HepG2 (cell line): ENCODE results near the gene EPB41.

ENCODE experiments used
- ARHGAP35 ChIP-seq: sonication (generic); formaldehyde crosslinking; IDR thresholded peaks from 2 replicates; pipeline ENCODE4 v1.9.0; 2022; ENCODE audit warnings: mild to moderate bottlenecking, inconsistent platforms, moderate library complexity, missing genetic modification reagents, borderline replicate concordance
- CEBPG ChIP-seq: IDR thresholded peaks from 2 replicates; pipeline ENCODE4 v1.6.1; 2016
- EP300 ChIP-seq, 3 experiments: sonication (generic) in 1 of 3; formaldehyde crosslinking in 1 of 3; IDR thresholded peaks; 2 replicates each; pipeline versions ENCODE4 v1.5.1 to v1.6.1; 2011 to 2020; ENCODE audit warnings: low read depth in 2 of 3, low read length in 2 of 3, borderline replicate concordance in 1 of 3, improper control_type of control experiment in 1 of 3, mild to moderate bottlenecking in 1 of 3, missing genetic modification reagents in 1 of 3, moderate library complexity in 1 of 3
- FOXK1 ChIP-seq: sonication (generic); formaldehyde crosslinking; IDR thresholded peaks from 2 replicates; pipeline ENCODE4 v1.4.0; 2020; ENCODE audit warnings: low read depth, missing genetic modification reagents, borderline replicate concordance
- HNRNPLL ChIP-seq: fragments of 200-400 bp; formaldehyde crosslinking; IDR thresholded peaks from 2 replicates; pipeline ENCODE4 v1.6.1; 2017; ENCODE audit warnings: mild to moderate bottlenecking, low read depth, low read length; ENCODE audit not compliant: poor library complexity, severe bottlenecking
- JUNB ChIP-seq: sonication (generic); formaldehyde crosslinking; IDR thresholded peaks from 2 replicates; pipeline ENCODE4 v1.8.0; 2022; ENCODE audit warnings: missing genetic modification reagents, mild to moderate bottlenecking, borderline replicate concordance
- NCOA2 ChIP-seq: sonication (generic); formaldehyde crosslinking; IDR thresholded peaks from 2 replicates; pipeline ENCODE4 v1.8.0; 2022; ENCODE audit warnings: inconsistent platforms
- ONECUT2 ChIP-seq: sonication (generic); formaldehyde crosslinking; IDR thresholded peaks from 2 replicates; pipeline ENCODE4 v1.4.0; 2020; ENCODE audit warnings: missing genetic modification reagents
- POLR2A ChIP-seq, 2 experiments: IDR thresholded peaks; 2 replicates each; pipeline ENCODE4 v1.6.1; 2011; ENCODE audit warnings: low read depth in 2 of 2, low read length in 2 of 2, mild to moderate bottlenecking in 1 of 2, moderate library complexity in 1 of 2; ENCODE audit not compliant: insufficient read depth in 1 of 2
- POLR2AphosphoS5 ChIP-seq: IDR thresholded peaks from 2 replicates; pipeline ENCODE4 v1.6.1; 2012; ENCODE audit warnings: low read depth, low read length
- ZBTB42 ChIP-seq: sonication (generic); formaldehyde crosslinking; IDR thresholded peaks from 2 replicates; pipeline ENCODE4 v1.5.0; 2020; ENCODE audit warnings: mild to moderate bottlenecking, missing genetic modification reagents
- ZNF652 ChIP-seq: IDR thresholded peaks from 2 replicates; pipeline ENCODE4 v1.6.1; 2016; ENCODE audit warnings: low read depth, borderline replicate concordance
- ZNF704 ChIP-seq: sonication (generic); formaldehyde crosslinking; IDR thresholded peaks from 2 replicates; pipeline ENCODE4 v1.8.1; 2023; ENCODE audit warnings: mild to moderate bottlenecking, inconsistent platforms, moderate library complexity, missing genetic modification reagents, borderline replicate concordance
- TF ChIP-seq, protein P1 (sequence below): sonication (generic); formaldehyde crosslinking; IDR thresholded peaks from 2 replicates; pipeline ENCODE4 v1.4.0; 2020; ENCODE audit warnings: low read depth, mild to moderate bottlenecking, missing genetic modification reagents

DNA sequence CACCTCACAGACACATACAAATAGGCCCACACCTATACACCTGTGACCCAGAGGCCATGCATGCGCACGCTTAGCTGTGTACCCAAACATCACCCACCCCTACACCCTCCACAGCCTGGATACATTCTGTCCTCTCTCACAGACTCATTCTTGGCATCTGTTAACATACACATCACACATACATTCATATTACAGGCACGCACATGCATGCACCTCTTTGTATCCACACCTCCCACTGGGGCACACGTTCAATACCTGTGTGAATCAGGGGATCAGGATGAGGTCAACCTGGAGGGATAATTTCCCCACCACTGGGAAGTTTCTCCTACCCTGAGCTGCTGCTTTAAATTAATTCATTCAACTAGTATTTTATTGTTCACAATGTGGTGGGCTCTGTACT is 35.6 kb upstream of the EPB41 start:
- TF ChIP-seq EP300 (IDR thresholded peaks at IDR 0.05; ENCODE audit: low read depth in 2 of 2, low read length in 2 of 2) (no peak), EP300 (CRISPR knock-in tag; IDR thresholded peaks at IDR 0.05; ENCODE audit: borderline replicate concordance) (no peak), HNRNPLL (no peak), ZNF704 (CRISPR knock-in tag) (no peak), ONECUT2 (CRISPR knock-in tag) (no peak), POLR2AphosphoS5 (no peak), POLR2A (IDR thresholded peaks at IDR 0.05; ENCODE audit: insufficient read depth in 1 of 2, low read depth in 2 of 2, low read length in 2 of 2) (no peak), NCOA2 (CRISPR knock-in tag) (no peak), FOXK1 (no peak), JUNB (no peak), ZNF652 (CRISPR knock-in tag) (no peak), CEBPG (CRISPR knock-in tag) (no peak), ZBTB42 (CRISPR knock-in tag) (no peak), ARHGAP35 (CRISPR knock-in tag) (no peak)
- TF ChIP-seq, protein P1, sequence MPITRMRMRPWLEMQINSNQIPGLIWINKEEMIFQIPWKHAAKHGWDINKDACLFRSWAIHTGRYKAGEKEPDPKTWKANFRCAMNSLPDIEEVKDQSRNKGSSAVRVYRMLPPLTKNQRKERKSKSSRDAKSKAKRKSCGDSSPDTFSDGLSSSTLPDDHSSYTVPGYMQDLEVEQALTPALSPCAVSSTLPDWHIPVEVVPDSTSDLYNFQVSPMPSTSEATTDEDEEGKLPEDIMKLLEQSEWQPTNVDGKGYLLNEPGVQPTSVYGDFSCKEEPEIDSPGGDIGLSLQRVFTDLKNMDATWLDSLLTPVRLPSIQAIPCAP (CRISPR knock-in tag), result no peak
